Gastroesophageal sphincter (tissue), 3 donors: Measurements from ENCODE around the gene PRDM2.

ENCODE experiments used
- CTCF ChIP-seq, 4 experiments: fragments of 200-600 bp in 2 of 4; fragments of 450-650 bp in 2 of 4; sonication (generic) in 1 of 4; IDR thresholded peaks; one replicate each; pipeline ENCODE4 v1.5.1; 2017 to 2019; ENCODE audit warnings: antibody characterized with exemption in 4 of 4, mild to moderate bottlenecking in 2 of 4, moderate library complexity in 2 of 4
- POLR2AphosphoS5 ChIP-seq: sonication (generic); formaldehyde crosslinking; IDR thresholded peaks from one replicate; pipeline ENCODE4 v1.6.1; 2017; ENCODE audit warnings: antibody characterized with exemption

GRCh38 chr1:13708380-13708982, 8.5 kb downstream of the PRDM2 start:
- TF ChIP-seq CTCF (IDR thresholded peaks at IDR 0.05) (no peak), POLR2AphosphoS5 (no peak)
